B cell (primary cell): Measurements from ENCODE around the gene GRIK3.

ENCODE experiments used
- CTCF ChIP-seq: fragments of 200-600 bp; IDR thresholded peaks from one replicate; pipeline ENCODE4 v1.8.0; 2022; ENCODE audit warnings: antibody characterized with exemption, mild to moderate bottlenecking
- EZH2 ChIP-seq: IDR thresholded peaks from 2 replicates; pipeline ENCODE4 v1.6.1; 2012; ENCODE audit warnings: borderline replicate concordance, low read depth, mild to moderate bottlenecking, moderate library complexity, low read length; ENCODE audit not compliant: insufficient read depth, poor library complexity, severe bottlenecking

GRCh38 chr1:36963006-36963405 lies 71.3 kb downstream of the GRIK3 start:
- TF ChIP-seq CTCF (no peak), EZH2 (no peak)
